ENCODE results near the gene ZNF385A. TPM values are rescaled to one million over a fixed set of nuclear protein-coding genes. Genes with fewer than 3 reads are reported as not detected.

The ZNF385A gene
- 5.6 and 6.0 TPM in 2 replicates for total RNA-seq

- DNase-seq (ENCODE audit: extremely low read depth, low read depth, low spot score): no peak
These were observed at the start of gene ZNF385A for GRCh38 chr12:54384591-54385041. ZNF385A (minus strand) TSS chr12:54384733; CDS start chr12:54384514, 219 bp downstream.

- no peak for DNase-seq (ENCODE audit: extremely low read depth, low read depth, low spot score)
These were observed 48.3 kb upstream of the ZNF385A start for GRCh38 chr12:54432815-54433164.

DNA sequence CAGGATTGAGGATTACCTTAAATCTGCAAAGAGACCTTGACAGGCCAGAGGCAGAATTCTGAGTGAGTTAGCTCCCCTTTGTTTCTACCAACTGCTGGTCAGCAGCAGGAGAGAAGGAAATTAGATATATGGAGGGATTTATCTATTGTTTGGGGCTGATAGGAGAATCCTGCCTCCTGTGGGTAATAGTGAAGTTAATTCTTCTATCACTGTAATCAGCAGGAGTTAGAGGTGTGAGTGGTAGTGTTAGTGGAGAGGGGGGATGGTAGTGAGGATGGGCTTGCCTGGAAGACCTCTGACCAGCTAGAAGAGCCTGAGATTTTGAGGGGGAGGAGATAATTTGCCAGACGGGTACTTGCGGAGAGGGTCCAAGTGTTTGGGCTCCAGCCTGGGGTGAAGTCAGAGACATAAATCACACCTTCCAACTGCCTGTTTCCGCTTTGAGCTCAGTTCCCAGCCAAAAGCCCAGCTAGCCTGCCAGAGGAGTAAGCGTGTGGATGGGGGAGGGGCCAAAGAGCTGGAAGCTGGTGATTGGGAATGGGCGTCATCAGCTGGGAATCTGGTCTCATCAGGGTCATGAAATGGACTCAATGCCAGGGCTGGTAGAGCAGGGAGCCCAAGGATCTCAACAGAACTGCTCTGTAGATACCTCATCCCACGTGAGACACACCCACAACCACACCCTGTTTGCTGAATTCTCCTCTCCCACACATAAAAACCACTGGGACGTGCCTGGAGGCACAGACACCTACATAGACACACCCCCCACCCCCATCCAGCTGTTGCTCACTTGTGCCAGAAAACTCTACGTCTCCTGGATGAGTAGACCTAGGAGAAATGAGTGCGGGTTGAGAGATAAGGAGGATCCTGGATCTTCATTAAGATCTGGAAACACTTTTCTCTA lies 47.6 kb upstream of the ZNF385A start:
- no peak for DNase-seq (ENCODE audit: extremely low read depth, low read depth, low spot score)

GRCh38 chr12:54430471-54431069 lies 46.0 kb upstream of the ZNF385A start:
- no peak for DNase-seq (ENCODE audit: extremely low read depth, low read depth, low spot score)

DNA sequence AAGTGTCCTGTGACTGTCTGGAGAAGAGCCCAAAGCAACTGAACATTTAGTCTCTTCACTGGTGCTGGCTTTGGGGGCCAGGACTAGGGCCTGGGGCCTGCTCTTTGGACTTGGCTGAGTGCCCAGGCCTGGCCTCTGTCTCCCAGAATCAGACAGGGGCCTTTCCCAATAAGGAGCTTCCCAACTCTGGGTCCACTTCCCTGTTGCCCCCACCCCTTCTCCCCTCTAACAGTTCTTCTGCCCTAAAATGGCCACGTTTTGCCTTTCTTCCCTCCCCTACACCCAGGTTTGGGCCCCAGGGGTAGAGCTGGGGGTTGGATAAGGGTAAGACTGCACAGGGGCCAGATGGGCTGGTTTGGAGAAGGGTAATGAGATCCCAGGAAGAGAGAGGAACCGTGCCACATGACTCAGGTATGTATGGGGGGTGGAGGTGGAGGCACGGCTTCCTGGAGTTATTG lies 44.5 kb upstream of the ZNF385A start:
- no peak for DNase-seq (ENCODE audit: extremely low read depth, low read depth, low spot score)

DNA sequence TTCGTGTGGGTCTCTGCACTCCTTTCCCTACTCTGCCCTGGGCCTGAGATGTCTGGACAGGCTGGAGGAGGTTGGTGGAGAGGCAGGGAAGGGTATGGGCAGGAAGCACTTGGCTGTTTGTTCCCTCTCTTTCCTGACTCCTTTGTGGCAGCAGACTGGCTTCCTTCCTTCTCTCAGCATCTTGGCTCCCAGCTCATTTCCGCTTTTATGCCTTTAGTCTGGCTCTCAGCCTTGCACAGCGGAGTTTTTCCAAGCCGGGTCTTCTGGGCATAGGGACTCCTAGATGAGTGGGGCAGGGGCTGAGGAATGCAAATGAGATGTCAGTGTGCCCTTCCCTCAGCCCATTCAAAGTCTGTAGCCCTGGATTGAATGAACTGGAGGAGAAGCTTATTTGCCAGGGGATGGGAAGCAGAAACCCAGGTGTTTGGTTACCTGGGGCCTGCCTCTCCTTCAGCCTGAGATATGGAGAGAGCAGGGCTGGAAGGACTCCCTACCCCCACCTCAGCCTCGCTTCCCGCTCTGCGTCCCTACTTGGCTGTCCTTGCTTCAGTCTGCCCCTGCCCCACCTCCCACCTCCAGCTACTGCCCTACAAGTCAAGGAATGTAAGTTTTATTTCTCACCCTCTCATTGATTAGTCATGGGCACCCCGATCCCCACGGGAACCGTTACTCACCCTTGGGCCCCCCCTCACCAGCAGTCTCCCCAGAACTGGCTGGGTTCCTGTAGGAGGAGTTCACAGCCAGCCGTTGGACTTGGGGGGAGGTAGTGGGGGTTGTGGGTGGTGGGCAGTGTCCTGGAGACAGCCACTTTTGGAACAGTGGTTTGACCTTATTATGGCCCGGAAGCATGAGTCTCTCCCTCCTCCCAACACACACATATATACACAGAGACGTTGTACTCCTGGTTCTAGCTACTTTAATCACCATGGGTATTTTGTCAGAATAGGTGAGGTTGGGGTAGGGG lies 43.8 kb upstream of the ZNF385A start:
- DNase-seq (ENCODE audit: extremely low read depth, low read depth, low spot score): no peak

DNA sequence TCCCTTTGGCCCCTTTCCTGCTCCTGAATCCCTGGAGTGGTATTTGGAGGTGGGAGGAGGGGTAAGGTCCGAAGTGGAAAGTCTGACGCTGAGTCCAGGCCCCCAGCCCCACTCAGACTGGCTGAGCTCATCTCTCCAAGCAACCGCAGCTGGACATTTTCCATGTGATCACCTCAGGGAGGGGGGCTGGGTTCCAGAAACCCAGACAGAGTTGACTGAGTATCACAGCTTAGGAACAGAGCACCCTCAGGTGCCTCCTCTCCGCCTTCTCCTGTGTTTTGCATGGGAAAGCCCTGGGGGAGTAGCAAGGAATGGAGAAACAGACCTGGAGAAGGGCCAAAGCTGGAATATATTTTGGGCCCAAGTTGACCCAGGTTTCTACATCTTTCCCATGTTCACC lies 42.6 kb upstream of the ZNF385A start:
- no peak for DNase-seq (ENCODE audit: extremely low read depth, low read depth, low spot score)

- no peak for DNase-seq (ENCODE audit: extremely low read depth, low read depth, low spot score)
These were observed 42.2 kb upstream of the ZNF385A start for GRCh38 chr12:54426690-54427089.

GRCh38 chr12:54425702-54426101 lies 41.2 kb upstream of the ZNF385A start:
- no peak for DNase-seq (ENCODE audit: extremely low read depth, low read depth, low spot score)

DNA sequence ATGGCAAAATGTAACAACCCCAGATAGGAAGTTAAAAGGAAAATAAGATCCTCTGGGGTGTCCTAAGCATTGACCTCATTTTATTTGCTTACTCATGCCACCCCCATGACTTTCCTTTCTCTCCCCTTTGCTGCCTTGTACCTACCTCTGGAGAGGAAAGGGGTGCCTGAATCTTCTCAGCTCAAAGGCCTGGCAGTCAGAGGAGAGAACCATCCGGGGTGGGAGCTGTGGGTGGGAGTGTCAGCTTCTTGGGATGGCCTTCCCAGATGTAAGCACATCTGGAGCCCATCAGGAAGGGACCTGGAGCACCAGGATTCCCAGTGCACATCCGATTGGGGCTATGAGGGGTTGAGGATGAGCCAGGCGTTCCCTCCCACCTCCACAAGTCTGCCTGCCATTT lies 39.7 kb upstream of the ZNF385A start:
- no peak for DNase-seq (ENCODE audit: extremely low read depth, low read depth, low spot score)

DNA sequence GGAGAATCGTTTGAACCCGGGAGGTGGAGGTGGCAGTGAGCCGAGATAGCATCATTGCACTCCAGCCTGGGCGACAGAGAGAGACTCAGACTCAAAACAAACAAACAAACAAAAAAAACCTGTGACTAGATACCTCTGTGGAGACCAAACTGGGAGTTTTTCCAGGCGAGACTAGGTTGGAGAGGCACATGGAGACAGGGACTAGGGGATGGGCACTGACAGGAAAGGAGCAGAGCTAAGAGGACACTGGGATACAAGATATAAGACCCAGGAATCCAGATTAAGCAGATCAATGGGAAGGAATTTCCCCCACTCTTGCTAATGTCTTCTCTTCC lies 39.2 kb upstream of the ZNF385A start:
- DNase-seq (ENCODE audit: extremely low read depth, low read depth, low spot score): no peak

DNA sequence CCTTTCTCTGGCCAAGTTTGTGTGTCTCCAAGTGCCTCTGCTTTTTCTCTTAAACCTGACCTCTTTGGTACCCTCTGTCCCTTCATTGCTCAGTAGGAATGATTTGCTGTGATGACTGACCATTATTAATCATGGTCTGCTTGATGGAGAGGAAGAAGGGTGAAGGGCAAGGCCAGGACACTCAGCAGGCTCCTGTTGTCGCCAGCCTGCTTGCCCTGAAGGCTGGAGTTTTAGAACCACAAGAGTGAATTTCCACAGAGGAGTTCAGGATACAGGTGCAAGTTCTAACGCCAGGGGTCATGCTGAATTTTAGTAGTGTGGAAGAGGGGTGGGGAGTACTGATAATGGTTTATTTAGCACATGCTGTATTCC lies 37.3 kb upstream of the ZNF385A start:
- no peak for DNase-seq (ENCODE audit: extremely low read depth, low read depth, low spot score)

DNA sequence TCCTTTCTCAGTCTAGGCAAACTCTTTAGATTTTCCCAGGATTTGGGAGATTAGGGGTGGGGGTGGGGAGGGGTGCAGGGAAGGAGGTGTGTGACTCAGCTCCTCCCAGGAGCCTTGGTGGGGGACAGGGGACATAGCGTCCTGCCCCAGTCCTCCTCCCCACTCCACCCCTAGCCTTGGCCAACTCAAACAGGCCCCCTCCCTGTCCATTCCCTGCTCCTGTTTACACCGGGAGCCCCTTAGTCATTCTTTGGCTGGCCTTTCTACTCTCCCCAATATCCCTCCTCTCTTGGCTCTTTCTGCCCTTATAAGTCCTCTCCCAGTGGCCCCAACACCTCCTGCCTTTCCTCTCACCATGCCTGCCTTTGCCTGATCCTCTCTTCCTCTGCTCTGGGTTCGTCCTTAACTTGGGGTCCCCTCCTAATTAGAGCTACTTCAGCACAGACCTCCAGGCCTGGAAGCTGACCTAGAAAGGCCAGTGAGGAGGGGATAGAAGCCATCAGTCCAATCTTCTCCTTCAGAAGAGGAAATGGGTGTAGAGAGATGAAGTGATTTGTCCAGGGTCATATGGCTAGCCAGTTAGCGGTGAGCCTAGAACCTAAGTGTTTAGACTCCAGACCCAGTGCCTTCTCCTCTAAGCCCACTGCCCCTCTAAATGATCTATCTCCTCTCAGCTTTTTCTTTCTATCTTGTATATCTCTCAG lies 36.8 kb upstream of the ZNF385A start:
- DNase-seq (ENCODE audit: extremely low read depth, low read depth, low spot score): no peak

GRCh38 chr12:54420766-54421144 lies 36.2 kb upstream of the ZNF385A start:
- no peak for DNase-seq (ENCODE audit: extremely low read depth, low read depth, low spot score)

DNA sequence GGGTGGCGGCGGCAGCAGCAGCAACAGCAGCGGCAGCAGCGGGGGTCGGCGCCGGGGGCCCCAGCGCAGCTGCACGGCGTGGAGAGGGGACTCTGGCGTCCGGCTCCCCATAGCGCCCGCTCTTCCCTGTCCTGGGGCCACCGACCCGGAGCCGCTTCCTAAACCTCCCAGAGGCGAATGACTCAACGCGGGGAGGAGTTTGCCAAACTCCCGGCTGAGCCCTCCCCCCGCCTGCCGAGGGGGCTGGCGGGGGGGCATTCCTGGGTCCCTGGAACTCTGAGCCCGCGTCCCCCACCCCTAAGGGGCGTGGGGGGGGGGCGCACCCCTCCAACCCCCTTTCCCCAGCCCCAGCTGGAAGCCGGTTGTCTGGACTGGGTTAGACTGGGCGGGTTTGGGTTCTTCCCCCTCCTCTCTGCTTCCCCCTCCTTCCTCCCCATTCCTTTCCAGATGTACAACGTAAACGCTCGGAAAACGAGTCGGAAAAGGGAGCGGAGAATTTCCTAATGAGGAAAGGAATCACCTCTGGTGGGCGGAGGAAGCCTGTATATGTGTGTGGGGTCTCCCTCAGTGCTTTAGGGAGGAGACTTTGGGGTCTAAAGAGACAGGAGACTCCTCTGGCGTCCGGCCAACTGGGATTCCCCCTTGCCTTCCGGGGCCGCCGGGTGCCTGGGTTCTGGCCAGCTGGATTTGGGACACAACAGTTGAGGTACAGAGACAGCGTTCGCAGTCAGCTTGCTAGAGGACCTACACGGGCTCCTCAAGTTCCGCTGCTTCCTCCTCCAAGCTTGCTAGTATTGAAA lies 34.8 kb upstream of the ZNF385A start, which contains the start of gene ITGA5:
Gene ITGA5, minus strand, starts transcription at position 179 of the 800 bp plus-strand sequence. Its CDS starts 68 bp downstream, at position 111.
- no peak for DNase-seq (ENCODE audit: extremely low read depth, low read depth, low spot score)

GRCh38 chr12:54418441-54419087 lies 34.0 kb upstream of the ZNF385A start:
- DNase-seq (ENCODE audit: extremely low read depth, low read depth, low spot score): no peak

GRCh38 chr12:54417712-54418440 lies 33.3 kb upstream of the ZNF385A start:
- no peak for DNase-seq (ENCODE audit: extremely low read depth, low read depth, low spot score)

All from glomerular endothelial cell (primary cell).